IPS-15b (cell line): ENCODE measurements around the gene CCDC15.
A peak's percentile ranks its signal among the peaks of the same experiment; 100 is the strongest.

Experiments
- H3K27me3 ChIP-seq: one replicate; pipeline ENCODE4 v1.6.1; 2013; ENCODE audit warnings: low read length; ENCODE audit not compliant: control insufficient read depth, insufficient read depth
- H3K36me3 ChIP-seq: one replicate; pipeline ENCODE4 v1.6.1; 2013; ENCODE audit warnings: low read length; ENCODE audit not compliant: control insufficient read depth, insufficient read depth
- H3K4me1 ChIP-seq: one replicate; pipeline ENCODE4 v1.6.1; 2013; ENCODE audit warnings: mild to moderate bottlenecking, low read length; ENCODE audit not compliant: control insufficient read depth, insufficient read depth
- H3K4me3 ChIP-seq: one replicate; pipeline ENCODE4 v1.5.1; 2013; ENCODE audit warnings: low read depth, low read length
- H3K9ac ChIP-seq: one replicate; pipeline ENCODE4 v1.6.1; 2013; ENCODE audit warnings: low read depth, mild to moderate bottlenecking, low read length
- H3K9me3 ChIP-seq: one replicate; pipeline ENCODE4 v1.6.1; 2013; ENCODE audit warnings: mild to moderate bottlenecking, low read length; ENCODE audit not compliant: control insufficient read depth, insufficient read depth

Gene CCDC15

GRCh38 chr11:124953753-124954589, at the start of gene CCDC15:
Gene CCDC15, plus strand, starts transcription at chr11:124954202. Its CDS starts 531 bp downstream, at chr11:124954733.
- peak within 1 kb of the TSS; percentile 68 for H3K4me3 ChIP-seq
- H3K27me3 ChIP-seq = peaks cover 12% of the 10 kb centered on the region
- H3K4me1 ChIP-seq = no peaks in the 10 kb centered on the region
- peak within 1 kb of the TSS; percentile 67 for H3K9ac ChIP-seq
- H3K36me3 ChIP-seq = no peaks in the 10 kb centered on the region
- H3K9me3 ChIP-seq = no peaks in the 10 kb centered on the region

- peaks cover 36% of the 10 kb centered on the region for H3K27me3 ChIP-seq
- no peaks in the 10 kb centered on the region for H3K4me1 ChIP-seq
- no peak overlapping the region for H3K9ac ChIP-seq
- no peak overlapping the region for H3K4me3 ChIP-seq
- H3K36me3 ChIP-seq = no peaks in the 10 kb centered on the region
- H3K9me3 ChIP-seq = no peaks in the 10 kb centered on the region
Measured at GRCh38 chr11:124915541-124916369, 38.2 kb upstream of the CCDC15 start.

DNA sequence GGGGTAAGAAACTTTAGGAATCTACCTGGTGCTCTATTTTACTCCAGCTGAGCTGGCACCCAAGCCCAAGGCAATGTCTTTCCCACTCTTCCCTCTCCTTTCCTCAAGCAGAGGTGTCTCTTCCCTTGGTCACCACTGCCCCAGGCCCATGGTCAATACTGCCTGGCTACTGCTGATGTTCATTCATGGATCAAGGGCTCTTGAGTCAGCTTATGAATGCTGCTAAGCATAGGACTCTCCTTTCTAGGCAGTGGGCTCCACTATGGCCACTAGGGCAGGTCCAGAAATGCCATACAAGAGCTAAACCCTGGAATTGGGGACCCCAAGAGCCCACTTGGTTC, 37.7 kb upstream of the CCDC15 start:
- Histone ChIP-seq H3K4me3 (no peak overlapping the region), H3K4me1 (peaks cover under 1% of the 10 kb centered on the region), H3K36me3 (no peaks in the 10 kb centered on the region), H3K9ac (no peak overlapping the region), H3K27me3 (peaks cover 39% of the 10 kb centered on the region), H3K9me3 (no peaks in the 10 kb centered on the region)

GRCh38 chr11:124917115-124917637, 36.8 kb upstream of the CCDC15 start:
- Histone ChIP-seq H3K9ac (no peak overlapping the region), H3K9me3 (no peaks in the 10 kb centered on the region), H3K4me3 (no peak overlapping the region), H3K36me3 (no peaks in the 10 kb centered on the region), H3K27me3 (peaks cover 48% of the 10 kb centered on the region), H3K4me1 (peaks cover 3% of the 10 kb centered on the region)

DNA sequence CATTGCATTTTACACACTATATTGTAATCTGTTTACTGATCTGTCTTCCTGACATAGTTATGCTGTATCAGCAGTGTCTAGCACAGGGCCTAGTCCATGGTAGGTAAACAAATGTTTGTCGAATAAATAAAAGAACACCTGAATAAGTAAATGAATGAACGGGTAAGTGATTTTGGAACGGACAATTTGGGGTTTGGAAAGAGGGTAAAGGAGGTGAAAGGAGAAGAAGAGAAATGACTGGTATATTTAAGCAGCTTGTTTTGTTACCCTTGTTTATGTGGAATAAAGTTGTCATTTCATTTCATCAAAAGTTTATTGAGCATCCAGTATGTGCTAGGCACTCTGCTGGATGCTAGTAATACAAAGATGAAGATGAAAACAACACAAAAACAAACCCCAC, 35.1 kb upstream of the CCDC15 start, which contains the start of gene HEPN1:
TSS of gene HEPN1 (plus strand) at position 301 of the 400 bp plus-strand sequence.
- Histone ChIP-seq H3K9me3 (no peaks in the 10 kb centered on the region), H3K36me3 (no peaks in the 10 kb centered on the region), H3K9ac (no peak within 1 kb of the TSS), H3K4me3 (no peak within 1 kb of the TSS), H3K4me1 (peaks cover 3% of the 10 kb centered on the region), H3K27me3 (peaks cover 65% of the 10 kb centered on the region)

GRCh38 chr11:124919898-124920297, 34.1 kb upstream of the CCDC15 start:
- Histone ChIP-seq H3K4me1 (peaks cover 3% of the 10 kb centered on the region), H3K9ac (no peak overlapping the region), H3K27me3 (peaks cover 72% of the 10 kb centered on the region), H3K36me3 (no peaks in the 10 kb centered on the region), H3K9me3 (no peaks in the 10 kb centered on the region), H3K4me3 (no peak overlapping the region)

DNA sequence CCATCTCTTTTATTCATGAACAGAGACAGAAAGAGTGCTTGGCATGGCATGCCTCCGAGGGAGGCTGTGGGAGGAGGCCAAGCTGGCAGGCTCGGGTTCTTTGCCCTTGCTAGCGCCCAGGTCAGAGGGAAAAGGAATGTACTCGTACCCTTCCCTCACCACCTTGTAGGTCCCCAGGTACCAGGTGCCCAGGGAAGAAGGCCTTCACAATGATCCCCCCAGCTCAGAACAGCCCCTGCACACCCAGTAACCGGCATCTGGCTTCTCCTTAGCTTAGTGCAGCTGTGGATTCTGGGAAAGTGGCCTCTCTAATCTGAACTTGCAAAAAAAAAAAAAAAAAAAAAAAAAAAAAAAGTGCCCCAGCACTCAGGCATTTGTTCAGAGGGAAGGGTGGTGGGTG, 33.6 kb upstream of the CCDC15 start:
- no peak overlapping the region for H3K9ac ChIP-seq
- peak overlapping the region; percentile 45 for H3K4me3 ChIP-seq
- peaks cover 72% of the 10 kb centered on the region for H3K27me3 ChIP-seq
- H3K4me1 ChIP-seq = peaks cover 3% of the 10 kb centered on the region
- H3K36me3 ChIP-seq = no peaks in the 10 kb centered on the region
- no peaks in the 10 kb centered on the region for H3K9me3 ChIP-seq

- no peak overlapping the region for H3K9ac ChIP-seq
- H3K4me3 ChIP-seq = peak overlapping the region; percentile 45
- no peaks in the 10 kb centered on the region for H3K36me3 ChIP-seq
Measured at GRCh38 chr11:124920870-124921609, 33.0 kb upstream of the CCDC15 start.

DNA sequence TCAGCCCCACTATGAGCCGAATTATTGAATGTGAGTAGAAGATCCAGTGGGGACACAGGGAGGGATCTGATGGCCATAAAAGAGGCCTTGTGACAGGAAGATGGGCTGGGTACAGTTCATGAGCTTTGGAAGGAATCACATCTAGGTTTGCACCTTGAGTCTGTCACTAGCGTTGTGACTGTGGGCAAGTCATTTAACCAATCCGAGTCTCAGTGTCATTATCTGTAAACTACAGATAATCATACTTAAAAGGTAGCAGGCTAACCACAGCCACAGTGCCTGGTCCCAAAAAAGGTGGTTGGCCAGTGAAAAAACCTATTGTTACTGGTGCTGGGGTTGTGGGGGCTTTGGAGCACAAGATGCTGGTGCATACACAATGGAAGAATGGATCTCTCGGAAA, 31.2 kb upstream of the CCDC15 start:
- Histone ChIP-seq H3K9ac (no peak overlapping the region), H3K4me3 (no peak overlapping the region), H3K27me3 (peaks cover 63% of the 10 kb centered on the region), H3K36me3 (no peaks in the 10 kb centered on the region), H3K4me1 (peaks cover 3% of the 10 kb centered on the region), H3K9me3 (no peaks in the 10 kb centered on the region)

More at GRCh38 chr11:124920870-124921609, 33.0 kb upstream of the CCDC15 start:
- H3K4me1 ChIP-seq = peaks cover 3% of the 10 kb centered on the region
- H3K27me3 ChIP-seq = peaks cover 72% of the 10 kb centered on the region
- no peaks in the 10 kb centered on the region for H3K9me3 ChIP-seq

GRCh38 chr11:124923296-124923695, 30.7 kb upstream of the CCDC15 start:
- no peak overlapping the region for H3K9ac ChIP-seq
- H3K4me1 ChIP-seq = peaks cover 3% of the 10 kb centered on the region
- no peak overlapping the region for H3K4me3 ChIP-seq
- no peaks in the 10 kb centered on the region for H3K9me3 ChIP-seq
- H3K27me3 ChIP-seq = peaks cover 59% of the 10 kb centered on the region
- H3K36me3 ChIP-seq = no peaks in the 10 kb centered on the region

- Histone ChIP-seq H3K36me3 (no peaks in the 10 kb centered on the region), H3K27me3 (peaks cover 8% of the 10 kb centered on the region), H3K4me1 (no peaks in the 10 kb centered on the region), H3K4me3 (no peak overlapping the region), H3K9ac (no peak overlapping the region), H3K9me3 (no peaks in the 10 kb centered on the region)
Measured at GRCh38 chr11:124928942-124929665, 24.9 kb upstream of the CCDC15 start.
